DMS153 treated with DMSO at 0.1 percent for 48 hours (cell line): ENCODE data around the gene PTS.
"Not testable (repeated sequence)": the region's sequence is repeated elsewhere in the genome, so short reads cannot be mapped to it uniquely, and the experiment has no call there.

Experiments
- DNase-seq: peaks from one replicate; lab custom pipeline; 2025; ENCODE audit not compliant: unreplicated experiment; lab: John Stamatoyannopoulos, UW

The PTS gene

DNA sequence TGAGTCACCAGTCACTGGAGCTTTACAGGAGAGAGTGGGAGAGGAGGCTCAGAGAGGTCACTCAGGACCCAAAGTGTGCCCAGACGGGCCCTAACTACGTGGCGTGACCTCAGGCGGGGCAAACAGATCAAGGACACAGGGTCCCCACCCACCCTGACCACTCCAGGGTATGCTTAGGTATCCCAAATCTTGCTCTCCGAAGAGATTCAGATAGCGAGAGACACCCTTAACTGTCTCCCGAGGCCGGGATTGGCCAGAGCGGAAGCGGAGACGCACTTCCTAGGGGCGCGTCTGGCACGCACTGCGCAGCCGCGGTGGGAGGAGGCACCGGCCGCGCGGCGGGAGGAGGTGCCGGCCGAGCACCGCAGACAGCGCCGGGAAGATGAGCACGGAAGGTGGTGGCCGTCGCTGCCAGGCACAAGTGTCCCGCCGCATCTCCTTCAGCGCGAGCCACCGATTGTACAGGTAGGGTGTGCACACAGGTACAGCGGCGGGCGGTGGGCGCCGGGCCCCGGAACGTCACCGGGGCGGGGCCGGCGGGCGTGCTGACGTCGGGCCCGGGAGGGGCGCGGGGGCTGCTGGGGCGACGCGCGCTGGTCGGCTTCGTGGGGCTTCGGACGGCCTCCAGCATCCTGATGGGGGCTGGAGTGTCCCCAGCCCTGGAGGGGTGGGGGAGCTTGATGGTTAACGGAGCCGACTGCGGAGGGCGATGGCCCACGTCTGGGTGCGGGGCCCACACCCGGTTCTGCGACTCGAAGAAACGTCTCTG, at the start of gene PTS:
TSS of gene PTS (plus strand) at position 367 of the 769 bp plus-strand sequence. CDS start at position 383, 16 bp downstream.
- DNase-seq = peak; percentile 47

DNA sequence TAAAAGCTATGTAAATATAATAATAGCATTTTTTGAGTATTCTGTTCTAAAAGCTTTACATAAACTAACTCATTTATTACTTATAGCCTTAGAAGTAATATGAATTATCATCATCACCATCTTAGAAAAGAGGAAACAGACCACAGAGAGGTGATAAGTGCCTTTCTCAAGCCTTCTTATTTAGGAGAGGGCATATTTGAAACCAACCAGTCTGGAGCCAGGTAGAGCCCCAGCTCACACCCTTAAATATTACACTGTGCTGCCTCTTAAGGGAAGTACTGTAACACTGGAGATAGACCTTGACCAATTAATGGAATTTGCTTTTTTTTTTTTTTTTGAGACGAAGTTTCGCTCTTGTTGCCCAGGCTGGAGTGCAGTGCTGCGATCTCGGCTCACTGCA, 48.6 kb upstream of the PTS start:
- no peak for DNase-seq

DNA sequence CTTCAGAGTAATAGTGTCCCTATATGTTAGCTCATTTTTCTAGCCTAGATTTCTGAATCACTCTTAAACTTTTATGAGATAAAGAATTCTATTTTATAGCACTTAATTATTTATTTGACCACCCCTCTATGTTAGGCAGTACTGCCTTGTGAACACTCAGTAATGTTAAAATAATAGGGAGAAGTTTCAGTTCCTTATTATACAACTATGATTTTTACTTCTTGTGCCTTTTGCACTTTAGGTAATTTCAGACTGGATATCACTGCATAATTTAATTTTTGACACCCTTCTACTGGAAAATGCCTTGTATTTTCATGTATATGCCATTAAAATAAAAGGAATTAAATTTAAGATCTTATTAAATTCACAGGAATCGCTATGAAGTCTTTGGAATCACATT, 47.8 kb upstream of the PTS start:
- DNase-seq = no peak

GRCh38 chr11:112178936-112179335, 47.3 kb upstream of the PTS start:
- DNase-seq = no peak

DNA sequence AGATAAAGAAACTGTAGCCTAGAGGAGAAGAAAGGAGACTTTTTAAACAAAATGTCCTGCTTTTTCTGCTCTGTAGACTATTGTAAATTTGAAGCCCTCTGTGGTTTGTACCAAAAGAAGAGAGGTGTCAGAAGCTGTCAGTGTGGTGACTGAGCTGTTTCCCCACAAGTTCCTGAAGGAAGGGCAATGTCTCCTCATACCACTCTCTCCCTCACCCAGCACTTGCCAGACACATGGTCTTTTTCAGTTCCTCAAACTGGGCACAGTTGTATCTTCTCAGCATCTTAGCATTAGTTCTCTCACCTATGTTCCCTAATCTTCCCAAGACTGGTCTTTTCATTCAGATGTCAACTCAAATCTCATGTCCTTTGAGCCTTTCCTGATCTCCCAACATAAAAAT, 46.6 kb upstream of the PTS start:
- DNase-seq = no peak

DNA sequence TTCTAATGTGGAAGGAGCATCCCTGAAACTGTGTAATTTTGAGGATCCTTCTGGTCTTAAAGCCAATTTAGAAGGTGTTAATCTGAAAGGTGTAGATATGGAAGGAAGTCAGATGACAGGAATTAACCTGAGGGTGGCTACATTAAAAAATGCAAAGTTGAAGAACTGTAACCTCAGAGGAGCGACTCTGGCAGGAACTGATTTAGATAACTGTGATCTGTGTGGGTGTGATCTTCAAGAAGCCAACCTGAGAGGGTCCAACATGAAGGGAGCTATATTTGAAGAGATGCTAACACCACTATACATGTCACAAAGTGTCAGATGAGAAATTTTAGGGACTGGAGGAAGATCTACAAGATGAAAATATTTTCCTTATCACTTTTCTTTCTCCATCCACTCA, 43.4 kb upstream of the PTS start:
- no peak for DNase-seq

- DNase-seq = no peak
Measured at GRCh38 chr11:112185883-112186282, 40.3 kb upstream of the PTS start.

DNA sequence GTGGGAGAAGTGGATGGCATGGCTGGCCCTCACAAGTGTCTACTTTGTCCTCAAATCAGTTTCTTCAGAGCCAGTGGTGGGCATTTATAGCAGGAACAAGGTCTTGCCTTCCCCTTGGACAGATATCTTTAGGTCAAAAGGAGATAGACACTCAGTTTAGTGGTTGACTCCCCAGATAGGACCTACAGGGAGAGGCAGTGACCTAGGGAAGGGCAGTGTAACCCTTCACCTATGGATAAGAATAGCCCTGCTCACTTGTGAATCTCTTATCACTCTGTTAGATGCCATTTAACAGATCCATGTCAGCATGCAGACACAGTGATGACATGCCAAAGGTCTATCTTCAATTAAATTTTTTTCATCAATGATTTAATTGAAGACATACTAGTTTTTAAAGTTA, 39.9 kb upstream of the PTS start:
- no peak for DNase-seq

- not testable (repeated sequence) for DNase-seq
Measured at GRCh38 chr11:112195113-112195512, 31.1 kb upstream of the PTS start.

DNA sequence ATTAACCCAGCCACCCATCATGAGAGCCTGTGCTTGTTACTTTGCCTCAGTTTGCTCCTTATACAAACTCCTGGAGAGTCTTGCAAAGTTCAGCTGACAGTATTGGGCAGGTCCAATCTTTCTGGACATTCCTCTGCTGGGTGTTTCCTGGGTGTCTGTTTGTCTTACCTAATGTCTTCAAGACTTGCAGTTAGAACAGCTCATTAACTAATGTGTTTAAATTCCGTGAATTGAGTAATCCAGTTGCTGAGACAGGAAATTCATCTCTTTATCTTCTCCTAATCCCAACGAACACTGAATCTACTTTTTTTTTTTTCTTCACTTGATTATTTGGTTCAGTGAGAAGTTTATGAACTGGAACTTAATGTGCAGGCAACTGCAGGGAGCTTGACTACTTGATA, 30.3 kb upstream of the PTS start:
- DNase-seq = no peak

GRCh38 chr11:112196519-112197087, 29.6 kb upstream of the PTS start:
- no peak for DNase-seq

- DNase-seq = not testable (repeated sequence)
Measured at GRCh38 chr11:112199101-112199500, 27.1 kb upstream of the PTS start.

GRCh38 chr11:112200252-112200651, 26.0 kb upstream of the PTS start:
- DNase-seq = no peak

GRCh38 chr11:112206071-112206470, 20.2 kb upstream of the PTS start:
- no peak for DNase-seq

- no peak for DNase-seq
Measured at GRCh38 chr11:112210890-112211289, 15.3 kb upstream of the PTS start.

- no peak for DNase-seq
Measured at GRCh38 chr11:112211536-112211935, 14.7 kb upstream of the PTS start.

DNA sequence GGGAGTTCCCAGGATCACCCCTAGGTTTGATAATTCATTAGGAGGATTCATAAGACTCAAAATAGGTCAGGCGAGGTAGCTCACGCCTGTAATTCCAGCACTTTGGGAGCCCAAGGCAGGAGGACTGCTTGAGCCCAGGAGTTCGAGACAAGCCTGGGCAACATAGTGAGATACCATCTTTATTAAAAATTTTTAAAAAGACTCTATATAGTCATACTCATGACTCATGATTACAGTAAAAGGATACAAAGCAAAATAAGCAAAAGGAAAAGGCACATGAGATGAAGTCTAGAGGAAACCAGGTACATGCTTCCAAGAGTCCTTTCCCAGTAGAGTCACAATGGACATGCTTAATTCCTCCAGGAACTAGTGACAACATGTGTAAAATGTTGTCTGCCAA, 13.9 kb upstream of the PTS start:
- no peak for DNase-seq

DNA sequence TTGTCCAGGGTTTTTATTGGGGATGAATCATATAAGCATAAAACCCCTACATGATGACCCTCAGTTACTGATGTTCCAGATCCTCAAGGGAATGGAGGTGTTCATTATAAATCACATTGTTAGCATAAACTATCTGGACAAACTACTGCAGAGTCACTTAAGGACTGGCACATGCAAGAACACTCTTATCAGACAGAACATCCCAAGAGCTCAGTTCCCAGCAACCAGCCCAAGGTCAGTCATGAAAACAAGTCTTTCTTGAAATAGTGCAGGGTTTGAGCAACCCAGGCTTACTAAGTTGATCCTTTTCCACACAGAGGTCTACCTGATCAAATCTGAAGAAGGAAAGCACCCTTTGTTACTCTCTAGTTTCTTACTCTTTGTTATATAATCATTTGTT, 13.5 kb upstream of the PTS start:
- DNase-seq = no peak

DNA sequence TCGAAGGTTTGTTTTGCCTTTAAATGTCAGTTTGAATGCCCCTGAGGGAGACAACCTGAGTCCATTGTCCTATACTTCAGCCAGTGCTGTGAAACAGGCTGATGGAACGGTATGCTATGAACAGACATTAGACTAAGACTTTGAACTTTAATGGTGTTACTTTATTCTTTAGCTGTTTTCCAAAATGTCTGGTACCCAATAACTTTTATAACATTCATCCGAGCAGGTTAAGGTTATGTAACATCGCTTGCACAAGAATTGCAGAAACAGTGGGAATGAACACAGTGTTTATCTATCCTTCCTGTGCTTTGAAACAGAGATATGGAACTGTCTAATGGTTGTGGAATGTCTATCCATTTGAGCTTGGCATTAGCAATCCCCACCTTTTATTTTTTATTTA, 12.5 kb upstream of the PTS start:
- no peak for DNase-seq

DNA sequence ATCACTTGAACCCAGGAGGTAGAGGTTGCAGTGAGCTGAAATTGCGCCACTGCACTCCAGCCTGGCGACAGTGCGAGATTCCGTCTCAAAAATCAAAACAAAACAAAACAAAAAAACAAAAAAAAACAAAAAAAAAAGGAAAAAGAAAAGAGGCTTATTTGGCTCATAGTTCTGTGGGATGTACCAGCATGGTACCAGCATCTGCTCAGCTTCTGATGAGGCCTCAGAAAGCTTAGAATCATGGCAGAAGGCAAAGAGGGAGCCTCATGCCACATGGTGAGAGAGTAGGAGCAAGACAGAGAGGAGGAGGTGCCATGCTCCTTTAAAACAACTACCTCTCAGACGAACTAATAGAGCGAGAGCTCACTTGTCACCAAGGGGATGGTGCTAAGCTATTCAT, 10.6 kb upstream of the PTS start:
- no peak for DNase-seq

DNA sequence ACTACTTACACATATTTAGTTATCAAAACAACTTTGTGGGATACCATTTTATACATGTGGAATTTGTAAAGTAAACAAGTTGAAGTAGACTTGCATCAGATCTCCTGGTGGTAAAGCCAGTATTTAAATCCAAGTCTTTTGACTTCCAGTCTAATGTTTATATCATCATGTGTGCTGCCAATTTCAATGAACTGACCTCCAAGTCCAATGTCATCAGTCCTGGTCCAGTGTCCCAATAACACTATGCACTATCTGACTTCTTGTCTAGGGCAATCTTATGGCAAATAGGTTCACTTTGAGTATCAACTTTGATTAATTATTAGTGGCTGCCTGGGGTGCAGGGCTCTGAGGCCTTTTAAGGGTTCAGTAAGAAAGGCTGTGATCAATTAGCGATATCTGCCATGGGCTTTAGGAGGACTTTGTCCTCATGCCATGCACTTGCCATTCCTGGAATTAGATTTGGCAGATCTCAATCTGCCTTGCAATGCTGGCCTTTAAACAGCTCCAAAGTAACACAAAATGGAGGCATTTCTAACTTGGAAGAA, 9.6 kb upstream of the PTS start:
- no peak for DNase-seq

- DNase-seq = peak; percentile 61
Measured at GRCh38 chr11:112219476-112220232, 6.6 kb upstream of the PTS start.
